Testis (tissue), 2 donors: ENCODE results near the gene GBP5.

Experiments used
- CTCF ChIP-seq, 3 experiments: fragments of 450-650 bp in 2 of 3; fragments of 200-600 bp in 1 of 3; sonication (generic) in 1 of 3; IDR thresholded peaks; one replicate each; pipeline ENCODE4 v1.5.1; 2016 to 2019; ENCODE audit warnings: antibody characterized with exemption in 3 of 3, mild to moderate bottlenecking in 2 of 3, moderate library complexity in 1 of 3
- POLR2A ChIP-seq: fragments of 450-650 bp; IDR thresholded peaks from one replicate; pipeline ENCODE4 v1.6.1; 2017; ENCODE audit warnings: antibody characterized with exemption, mild to moderate bottlenecking, moderate library complexity

GRCh38 chr1:89260042-89260441 is 12.6 kb downstream of the GBP5 start:
- TF ChIP-seq CTCF (IDR thresholded peaks at IDR 0.05) (no peak), POLR2A (no peak)
